OCI-LY7 (cell line): Measurements from ENCODE around the gene TMEM50B. TPM values are rescaled to one million over a fixed set of nuclear protein-coding genes. Genes with fewer than 3 reads are reported as not detected.

Experiments
- BruUV-seq: library from RNA; stranded (reverse); fragments of 400-500 nt; replicated peaks from 2 replicates; lab custom pipeline; 2021; lab: Mats Ljungman, UMichigan
- CTCF ChIA-PET: fragments of 300-600 bp; sonication (Branson Sonifier 250); formaldehyde crosslinking; loops from one replicate; lab custom pipeline; 2022; ENCODE audit warnings: antibody characterized with exemption; ENCODE audit not compliant: unreplicated experiment; lab: Charles Lee
- POLR2A ChIA-PET: fragments of 300-600 bp; sonication (Branson Sonifier 250); formaldehyde crosslinking; loops from one replicate; lab custom pipeline; 2022; ENCODE audit warnings: antibody characterized with exemption; lab: Charles Lee
- DNase-seq: peaks from one replicate; pipeline ENCODE4 v3.0.0-alpha.2; 2015; ENCODE audit warnings: low spot score
- H2AFZ ChIP-seq: fragments of 200-600 bp; sonication (generic), shearing (Covaris generic); 2 replicates; pipeline ENCODE4 v1.6.1; 2014; ENCODE audit warnings: mild to moderate bottlenecking, antibody characterized with exemption, low read length, moderate library complexity
- H3K27ac ChIP-seq: fragments of 200-600 bp; sonication (generic); 2 replicates; pipeline ENCODE4 v1.5.1; 2014; ENCODE audit warnings: mixed run types, low read depth, mild to moderate bottlenecking, moderate library complexity, low read length, inconsistent platforms; ENCODE audit not compliant: poor library complexity, severe bottlenecking
- H3K36me3 ChIP-seq: fragments of 200-600 bp; sonication (generic); 2 replicates; pipeline ENCODE4 v1.6.1; 2014; ENCODE audit warnings: mild to moderate bottlenecking, antibody characterized with exemption, low read length, moderate library complexity, mixed read lengths; ENCODE audit not compliant: insufficient read depth
- H3K4me1 ChIP-seq: fragments of 200-600 bp; sonication (generic); 2 replicates; pipeline ENCODE4 v1.5.1; 2014; ENCODE audit warnings: mild to moderate bottlenecking, low read length; ENCODE audit not compliant: insufficient read depth, poor library complexity, severe bottlenecking
- H3K4me2 ChIP-seq: fragments of 200-600 bp; sonication (generic); 2 replicates; pipeline ENCODE4 v1.6.1; 2014; ENCODE audit warnings: mild to moderate bottlenecking, low read length
- H3K4me3 ChIP-seq: fragments of 200-600 bp; sonication (generic); 2 replicates; pipeline ENCODE4 v1.5.1; 2014; ENCODE audit warnings: mild to moderate bottlenecking, low read depth, low read length; ENCODE audit not compliant: poor library complexity, severe bottlenecking
- H3K79me2 ChIP-seq: fragments of 200-600 bp; sonication (generic); 2 replicates; pipeline ENCODE4 v1.6.1; 2016; ENCODE audit warnings: low read depth, mild to moderate bottlenecking, low read length, moderate library complexity, mixed read lengths; ENCODE audit not compliant: insufficient read depth
- H3K9me2 ChIP-seq: fragments of 200-600 bp; sonication (generic); 2 replicates; pipeline ENCODE4 v1.6.1; 2016; ENCODE audit warnings: mild to moderate bottlenecking, low read length, mixed read lengths; ENCODE audit not compliant: insufficient read depth
- H3K9me3 ChIP-seq: fragments of 200-600 bp; sonication (generic); 2 replicates; pipeline ENCODE4 v1.6.1; 2014; ENCODE audit warnings: mild to moderate bottlenecking, mixed run types, low read length, mixed read lengths
- H4K20me1 ChIP-seq: fragments of 200-600 bp; sonication (generic); 2 replicates; pipeline ENCODE4 v1.6.1; 2014; ENCODE audit warnings: mild to moderate bottlenecking, antibody characterized with exemption, low read length, moderate library complexity, mixed read lengths; ENCODE audit not compliant: insufficient read depth
- EZH2phosphoT487 ChIP-seq: fragments of 200-600 bp; sonication (generic); IDR thresholded peaks from 2 replicates; pipeline ENCODE4 v1.6.1; 2018; ENCODE audit warnings: low read depth, borderline replicate concordance, mild to moderate bottlenecking, mixed run types, antibody characterized with exemption, low read length, moderate library complexity, mixed read lengths
- intact Hi-C: fragments of 100-400 bp; cut with micrococcal nuclease; formaldehyde crosslinking; loops from one replicate; pipeline ENCODE4 v1.10.0; 2022; ENCODE audit not compliant: unreplicated experiment
- total RNA-seq, 2 experiments: library from RNA; depleted of rRNA in 1 of 2; stranded (reverse); fragments of >200 nt in 1 of 2; shearing (Covaris generic) in 1 of 2; gene quantifications; 2 replicates each; pipeline ENCODE4 v1.2.3, GENCODE V29; 2014 to 2022
- TF ChIP-seq, protein P1 (sequence below): fragments of 200-600 bp; sonication (generic); conservative IDR thresholded peaks from 2 replicates; pipeline ENCODE4 v1.5.1; 2014; ENCODE audit warnings: mild to moderate bottlenecking, antibody characterized with exemption, low read length, moderate library complexity, mixed read lengths

TMEM50B gene
- total RNA-seq, 2 experiments from 2014 or later, result 24.4 to 30.3 TPM

DNA sequence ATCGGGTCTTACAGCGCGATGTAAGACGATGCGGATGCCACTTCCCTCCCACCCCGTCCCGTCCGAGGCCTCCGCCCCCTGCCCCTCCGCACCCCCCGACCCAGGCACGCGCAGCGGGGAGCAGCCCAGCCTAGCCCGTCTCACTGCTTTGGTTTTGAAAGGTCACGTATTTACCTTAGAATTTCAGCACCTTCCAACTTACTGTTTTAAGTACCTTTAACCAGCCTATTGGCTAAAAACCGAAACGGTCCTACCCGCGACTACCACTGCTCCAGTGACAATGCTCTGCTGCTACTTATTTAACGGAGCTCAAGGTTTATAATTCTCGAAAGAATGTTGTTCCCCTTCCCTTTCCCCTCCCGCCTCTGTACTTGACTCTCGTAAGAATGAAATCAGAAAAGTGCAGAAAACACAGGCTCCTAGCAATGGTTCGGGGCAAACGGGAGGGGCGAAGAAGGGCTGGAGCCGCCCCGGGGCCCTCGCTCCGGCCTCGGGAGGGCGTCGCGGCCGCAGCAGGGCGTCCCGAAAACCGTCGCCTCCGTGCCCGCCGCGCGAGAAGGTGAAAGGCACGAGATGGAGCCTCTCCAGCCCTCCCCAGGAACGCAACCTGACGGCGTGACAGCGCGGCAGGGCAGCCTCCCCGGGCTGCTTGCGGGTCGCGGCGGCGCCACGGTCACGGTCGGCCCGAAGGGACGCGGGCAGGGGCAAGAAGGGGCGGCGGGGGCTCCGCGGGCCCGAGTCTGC, 667 bp downstream of the TMEM50B start:
- no peaks in the 10 kb centered on the region for H3K9me2 ChIP-seq
- H4K20me1 ChIP-seq, result no peaks in the 10 kb centered on the region
- DNase-seq, result peak; percentile 59
- H2AFZ ChIP-seq, result peak overlapping the region; percentile 43
- BruUV-seq, result no TSS peak
- peak overlapping the region; percentile 97 for H3K4me2 ChIP-seq
- peak overlapping the region; percentile 60 for H3K27ac ChIP-seq
- TF ChIP-seq EZH2phosphoT487, result no peak
- TF ChIP-seq, protein P1, sequence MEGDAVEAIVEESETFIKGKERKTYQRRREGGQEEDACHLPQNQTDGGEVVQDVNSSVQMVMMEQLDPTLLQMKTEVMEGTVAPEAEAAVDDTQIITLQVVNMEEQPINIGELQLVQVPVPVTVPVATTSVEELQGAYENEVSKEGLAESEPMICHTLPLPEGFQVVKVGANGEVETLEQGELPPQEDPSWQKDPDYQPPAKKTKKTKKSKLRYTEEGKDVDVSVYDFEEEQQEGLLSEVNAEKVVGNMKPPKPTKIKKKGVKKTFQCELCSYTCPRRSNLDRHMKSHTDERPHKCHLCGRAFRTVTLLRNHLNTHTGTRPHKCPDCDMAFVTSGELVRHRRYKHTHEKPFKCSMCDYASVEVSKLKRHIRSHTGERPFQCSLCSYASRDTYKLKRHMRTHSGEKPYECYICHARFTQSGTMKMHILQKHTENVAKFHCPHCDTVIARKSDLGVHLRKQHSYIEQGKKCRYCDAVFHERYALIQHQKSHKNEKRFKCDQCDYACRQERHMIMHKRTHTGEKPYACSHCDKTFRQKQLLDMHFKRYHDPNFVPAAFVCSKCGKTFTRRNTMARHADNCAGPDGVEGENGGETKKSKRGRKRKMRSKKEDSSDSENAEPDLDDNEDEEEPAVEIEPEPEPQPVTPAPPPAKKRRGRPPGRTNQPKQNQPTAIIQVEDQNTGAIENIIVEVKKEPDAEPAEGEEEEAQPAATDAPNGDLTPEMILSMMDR, result peak; percentile 53
- H3K79me2 ChIP-seq, result peaks cover 8% of the 10 kb centered on the region; the same call in 1 of the 2 replicates
- H3K4me1 ChIP-seq, result peaks cover 14% of the 10 kb centered on the region
- ChIA-PET CTCF (interaction anchor here (1.2 to 2.0 kb wide), 2 partner anchors 12 to 127 kb away, joined by 5 to 6 read pairs; partner anchors contain the start of gene DNAJC28), POLR2A (interaction anchor here (0.6 to 4.1 kb wide), 13 partner anchors 11 to 1816 kb away, joined by 3 to 43 read pairs (median 3); partner anchors contain the start of genes DNAJC28 and DONSON)
- peaks cover under 1% of the 10 kb centered on the region; the same call in 1 of the 2 replicates for H3K36me3 ChIP-seq
- H3K9me3 ChIP-seq, result no peaks in the 10 kb centered on the region
- peak overlapping the region; percentile 88 for H3K4me3 ChIP-seq
- intact Hi-C loops, result no loop called here

- intact Hi-C loops, result no loop called here
- BruUV-seq, result no TSS peak
- Histone ChIP-seq H2AFZ (peak overlapping the region; percentile 43; the same call in 1 of the 2 replicates), H3K27ac (no peak overlapping the region), H3K79me2 (peaks cover 8% of the 10 kb centered on the region; the same call in 1 of the 2 replicates), H4K20me1 (no peaks in the 10 kb centered on the region), H3K36me3 (peaks cover 4% of the 10 kb centered on the region; the same call in 1 of the 2 replicates), H3K9me3 (no peaks in the 10 kb centered on the region), H3K4me1 (peaks cover 14% of the 10 kb centered on the region), H3K4me3 (peak overlapping the region; percentile 88), H3K4me2 (peak overlapping the region; percentile 97), H3K9me2 (no peaks in the 10 kb centered on the region)
- CTCF ChIA-PET, result interaction anchor here (2.0 kb wide), 1 partner anchor 128 kb away, joined by 6 read pairs; no protein-coding TSS in a partner anchor
- POLR2A ChIA-PET, result no interaction called here
- no peak for TF ChIP-seq EZH2phosphoT487
- TF ChIP-seq, protein P1, result no peak
- no peak for DNase-seq
These were observed 1.6 kb downstream of the TMEM50B start for GRCh38 chr21:33478182-33478581.
